ENCODE results near the gene LYRM4. TPM values are rescaled to one million over a fixed set of nuclear protein-coding genes. Genes with fewer than 3 reads are reported as not detected.

Gene LYRM4
- total and polyA plus RNA-seq, 2 donors (not counting 1 experiment from before 2014, with no cell fraction given) = 22.1 to 29.5 TPM

DNA sequence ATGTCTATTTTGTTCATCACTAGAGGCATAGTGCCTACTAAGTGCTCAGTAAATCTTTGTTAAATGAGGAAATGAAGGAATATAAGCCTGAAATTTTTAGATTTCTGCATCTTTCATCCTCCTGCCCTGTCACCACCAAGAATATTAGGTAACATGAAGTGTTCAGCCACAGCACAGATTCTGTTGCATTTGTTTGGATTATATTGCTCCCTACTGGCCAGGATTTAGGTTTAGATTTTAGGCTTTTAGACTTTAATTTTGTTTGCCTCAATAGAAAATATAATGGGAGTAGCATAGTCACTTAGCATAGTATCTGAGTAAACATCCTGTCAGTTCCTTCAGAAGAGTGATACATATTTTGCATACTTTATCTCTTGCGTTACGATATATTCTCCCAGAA lies 14.7 kb upstream of the LYRM4 start:
- intact Hi-C loops (cut with micrococcal nuclease) = no loop called here
- CTCF ChIA-PET = no interaction called here
- Histone ChIP-seq H2AFZ (ENCODE audit: insufficient read depth, low read depth, low read length, poor library complexity, severe bottlenecking) (no peak overlapping the region), H3K4me3 (ENCODE audit: control extremely low read depth in 1 of 5, extremely low read depth in 1 of 5, insufficient read depth in 1 of 5, low read depth in 2 of 5, low read length in 4 of 5) (no peak overlapping the region), H4K20me1 (ENCODE audit: control insufficient read depth, insufficient read depth, low read length, poor library complexity, severe bottlenecking) (peaks cover 7% of the 10 kb centered on the region), H3K36me3 (replicated peaks in 1 of 2; ENCODE audit: control extremely low read depth in 1 of 2, control insufficient read depth in 1 of 2, extremely low read depth in 1 of 2, insufficient read depth in 2 of 2, low read length in 1 of 2) (peaks cover 0 to 3% of the 10 kb centered on the region in 2 experiments), H3K9ac (ENCODE audit: low read length) (no peak overlapping the region), H3K4me1 (ENCODE audit: control insufficient read depth in 2 of 2, insufficient read depth in 2 of 2, low read length in 2 of 2) (peaks cover 15 to 20% of the 10 kb centered on the region in 2 donors), H3K27ac (ENCODE audit: low read length in 2 of 2) (no peak overlapping the region), H3K4me2 (replicated peaks; ENCODE audit: low read depth, low read length, poor library complexity, severe bottlenecking) (no peak overlapping the region), H3K79me2 (ENCODE audit: control insufficient read depth, insufficient read depth, low read length) (peaks cover 76% of the 10 kb centered on the region), H3K27me3 (replicated peaks in 1 of 4; ENCODE audit: control extremely low read depth in 1 of 4, control insufficient read depth in 3 of 4, insufficient read depth in 4 of 4, low read length in 3 of 4) (no peaks in the 10 kb centered on the region), H3K9me3 (ENCODE audit: control extremely low read depth in 1 of 3, control insufficient read depth in 2 of 3, insufficient read depth in 1 of 3, low read length in 2 of 3) (no peaks in the 10 kb centered on the region)
- POLR2A ChIA-PET = no interaction called here
- H3K9me3 Mint-ChIP-seq (ENCODE audit: insufficient read depth) = no peaks in the 10 kb centered on the region
- no CpG with 5 or more reads among the region's 2 CpGs for WGBS (ENCODE audit: insufficient coverage)
- TF ChIP-seq, protein P1, sequence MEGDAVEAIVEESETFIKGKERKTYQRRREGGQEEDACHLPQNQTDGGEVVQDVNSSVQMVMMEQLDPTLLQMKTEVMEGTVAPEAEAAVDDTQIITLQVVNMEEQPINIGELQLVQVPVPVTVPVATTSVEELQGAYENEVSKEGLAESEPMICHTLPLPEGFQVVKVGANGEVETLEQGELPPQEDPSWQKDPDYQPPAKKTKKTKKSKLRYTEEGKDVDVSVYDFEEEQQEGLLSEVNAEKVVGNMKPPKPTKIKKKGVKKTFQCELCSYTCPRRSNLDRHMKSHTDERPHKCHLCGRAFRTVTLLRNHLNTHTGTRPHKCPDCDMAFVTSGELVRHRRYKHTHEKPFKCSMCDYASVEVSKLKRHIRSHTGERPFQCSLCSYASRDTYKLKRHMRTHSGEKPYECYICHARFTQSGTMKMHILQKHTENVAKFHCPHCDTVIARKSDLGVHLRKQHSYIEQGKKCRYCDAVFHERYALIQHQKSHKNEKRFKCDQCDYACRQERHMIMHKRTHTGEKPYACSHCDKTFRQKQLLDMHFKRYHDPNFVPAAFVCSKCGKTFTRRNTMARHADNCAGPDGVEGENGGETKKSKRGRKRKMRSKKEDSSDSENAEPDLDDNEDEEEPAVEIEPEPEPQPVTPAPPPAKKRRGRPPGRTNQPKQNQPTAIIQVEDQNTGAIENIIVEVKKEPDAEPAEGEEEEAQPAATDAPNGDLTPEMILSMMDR (IDR thresholded peaks at IDR 0.05) = no peak
- no peak for TF ChIP-seq EZH2 (IDR thresholded peaks at IDR 0.05; ENCODE audit: borderline replicate concordance, insufficient read depth, low read depth, low read length, poor library complexity, severe bottlenecking)
- H3K27ac Mint-ChIP-seq = no peak overlapping the region
- ATAC-seq (ENCODE audit: low read depth) = no peak
- H3K4me1 Mint-ChIP-seq = peaks cover 51% of the 10 kb centered on the region
- DNase-seq = no peak
- H3K4me3 Mint-ChIP-seq = no peak overlapping the region
- no peaks in the 10 kb centered on the region for H3K27me3 Mint-ChIP-seq

DNA sequence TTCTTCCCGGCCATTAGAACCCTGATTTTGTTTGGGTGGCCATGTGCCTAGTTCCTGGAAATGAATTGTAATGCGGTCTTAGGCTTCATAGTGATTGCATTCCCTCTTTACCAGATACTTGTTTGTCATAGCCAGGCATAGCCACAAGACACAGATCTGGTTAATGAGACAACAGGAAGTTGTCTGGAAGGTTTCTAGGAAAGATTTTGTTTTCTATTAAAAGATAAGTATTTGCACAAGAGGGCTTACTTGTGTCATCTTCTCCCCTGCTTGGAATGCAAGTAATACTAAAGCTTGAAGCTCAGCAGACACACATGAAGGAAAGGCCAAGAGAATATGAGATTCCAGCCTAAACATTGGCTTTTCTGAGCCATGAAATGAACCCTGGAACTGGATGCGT lies 13.5 kb upstream of the LYRM4 start:
- H3K27ac Mint-ChIP-seq = no peak overlapping the region
- no peaks in the 10 kb centered on the region for H3K27me3 Mint-ChIP-seq
- H3K4me1 ChIP-seq (ENCODE audit: control insufficient read depth in 2 of 2, insufficient read depth in 2 of 2, low read length in 2 of 2) = peaks cover 10 to 11% of the 10 kb centered on the region in 2 donors
- no peak for DNase-seq
- H3K4me3 ChIP-seq (ENCODE audit: control extremely low read depth in 1 of 5, extremely low read depth in 1 of 5, insufficient read depth in 1 of 5, low read depth in 2 of 5, low read length in 4 of 5) = no peak overlapping the region
- H3K4me1 Mint-ChIP-seq = peaks cover 40% of the 10 kb centered on the region
- intact Hi-C loops (cut with micrococcal nuclease) = no loop called here
- peaks cover 71% of the 10 kb centered on the region for H3K79me2 ChIP-seq (ENCODE audit: control insufficient read depth, insufficient read depth, low read length)
- H2AFZ ChIP-seq (ENCODE audit: insufficient read depth, low read depth, low read length, poor library complexity, severe bottlenecking) = no peak overlapping the region
- H3K27me3 ChIP-seq (replicated peaks in 1 of 4; ENCODE audit: control extremely low read depth in 1 of 4, control insufficient read depth in 3 of 4, insufficient read depth in 4 of 4, low read length in 3 of 4) = no peaks in the 10 kb centered on the region
- no peaks in the 10 kb centered on the region for H3K9me3 Mint-ChIP-seq (ENCODE audit: insufficient read depth)
- peaks cover 7% of the 10 kb centered on the region for H4K20me1 ChIP-seq (ENCODE audit: control insufficient read depth, insufficient read depth, low read length, poor library complexity, severe bottlenecking)
- POLR2A ChIA-PET = no interaction called here
- peaks cover 0 to 3% of the 10 kb centered on the region in 2 experiments for H3K36me3 ChIP-seq (replicated peaks in 1 of 2; ENCODE audit: control extremely low read depth in 1 of 2, control insufficient read depth in 1 of 2, extremely low read depth in 1 of 2, insufficient read depth in 2 of 2, low read length in 1 of 2)
- no peak for TF ChIP-seq EZH2 (IDR thresholded peaks at IDR 0.05; ENCODE audit: borderline replicate concordance, insufficient read depth, low read depth, low read length, poor library complexity, severe bottlenecking)
- TF ChIP-seq, protein P1 (IDR thresholded peaks at IDR 0.05) = no peak
- WGBS (ENCODE audit: insufficient coverage) = 100% methylated on average over 1 of the region's 3 CpGs
- H3K4me2 ChIP-seq (replicated peaks; ENCODE audit: low read depth, low read length, poor library complexity, severe bottlenecking) = no peak overlapping the region
- no peak overlapping the region for H3K4me3 Mint-ChIP-seq
- H3K9me3 ChIP-seq (ENCODE audit: control extremely low read depth in 1 of 3, control insufficient read depth in 2 of 3, insufficient read depth in 1 of 3, low read length in 2 of 3) = no peaks in the 10 kb centered on the region
- H3K27ac ChIP-seq (ENCODE audit: low read length in 2 of 2) = no peak overlapping the region
- CTCF ChIA-PET = interaction anchor here (1.4 kb wide), 1 partner anchor 28 kb away, joined by 5 read pairs; no protein-coding TSS in a partner anchor
- no peak overlapping the region for H3K9ac ChIP-seq (ENCODE audit: low read length)
- ATAC-seq (ENCODE audit: low read depth) = no peak
